GM21825 (cell line): ENCODE data around the gene CLEC9A.
"Not testable (repeated sequence)": the region's sequence is repeated elsewhere in the genome, so short reads cannot be mapped to it uniquely, and the experiment has no call there.

Source experiments
- ATAC-seq: cut with Tn5 transposase; IDR thresholded peaks from one replicate; pipeline ENCODE4 v1.9.1; 2021; ENCODE audit warnings: mild to moderate bottlenecking, moderate library complexity; ENCODE audit not compliant: unreplicated experiment

The CLEC9A gene

GRCh38 chr12:10030446-10030845 is at the start of gene CLEC9A:
CLEC9A (plus strand) TSS chr12:10030682; CDS start chr12:10052688, 22,006 bp downstream.
- ATAC-seq = no peak

- ATAC-seq = no peak
Observed at GRCh38 chr12:9991876-9992275, 38.6 kb upstream of the CLEC9A start.

- no peak for ATAC-seq
Observed at GRCh38 chr12:9992296-9992695, 38.2 kb upstream of the CLEC9A start.

GRCh38 chr12:9999016-9999415 is 31.5 kb upstream of the CLEC9A start, which contains the start of gene CLEC1B:
CLEC1B (minus strand) TSS chr12:9999121; CDS start chr12:9999100, 21 bp downstream.
- ATAC-seq = no peak

GRCh38 chr12:10001171-10001776 is 29.2 kb upstream of the CLEC9A start:
- no peak for ATAC-seq

- ATAC-seq = no peak
Observed at GRCh38 chr12:10012630-10013330, 17.7 kb upstream of the CLEC9A start.

- no peak for ATAC-seq
Observed at GRCh38 chr12:10015450-10015849, 15.0 kb upstream of the CLEC9A start.

GRCh38 chr12:10016881-10017280 is 13.6 kb upstream of the CLEC9A start:
- ATAC-seq = no peak

- no peak for ATAC-seq
Observed at GRCh38 chr12:10018386-10018785, 12.1 kb upstream of the CLEC9A start.

GRCh38 chr12:10021342-10021741 is 9.1 kb upstream of the CLEC9A start:
- ATAC-seq = no peak

GRCh38 chr12:10025236-10025635 is 5.2 kb upstream of the CLEC9A start:
- no peak for ATAC-seq

- ATAC-seq = not testable (repeated sequence)
Observed at GRCh38 chr12:10026666-10027065, 3.8 kb upstream of the CLEC9A start.

GRCh38 chr12:10027311-10027710 is 3.2 kb upstream of the CLEC9A start:
- no peak for ATAC-seq

GRCh38 chr12:10027721-10028120 is 2.8 kb upstream of the CLEC9A start:
- ATAC-seq = no peak

- ATAC-seq = no peak
Observed at GRCh38 chr12:10031321-10031720, 839 bp downstream of the CLEC9A start.

GRCh38 chr12:10031771-10032175 is 1.3 kb downstream of the CLEC9A start:
- no peak for ATAC-seq

GRCh38 chr12:10033783-10034545 is 3.5 kb downstream of the CLEC9A start:
- no peak for ATAC-seq

- no peak for ATAC-seq
Observed at GRCh38 chr12:10042167-10042566, 11.7 kb downstream of the CLEC9A start.

- ATAC-seq = no peak
Observed at GRCh38 chr12:10048526-10048925, 18.0 kb downstream of the CLEC9A start.

GRCh38 chr12:10052193-10052913 is 21.9 kb downstream of the CLEC9A start:
- ATAC-seq = no peak

GRCh38 chr12:10058387-10058786 is 27.9 kb downstream of the CLEC9A start:
- no peak for ATAC-seq
